ENCODE results near the gene BMI1.
A peak's percentile ranks its signal among the peaks of the same experiment; 100 is the strongest.

BMI1 gene

GRCh38 chr10:22320591-22321155, at the start of gene BMI1:
BMI1 (plus strand) TSS chr10:22321099; CDS start chr10:22326450, 5,351 bp downstream.
- H3K4me3 ChIP-seq (ENCODE audit: low read length), result peak within 1 kb of the TSS; percentile 93
- no peaks in the 10 kb centered on the region for H3K36me3 ChIP-seq (ENCODE audit: control insufficient read depth, insufficient read depth, low read length, severe bottlenecking)
- H3K9me3 ChIP-seq (ENCODE audit: control insufficient read depth, low read length), result no peaks in the 10 kb centered on the region
- no peaks in the 10 kb centered on the region for H3K27me3 ChIP-seq (replicated peaks; ENCODE audit: control insufficient read depth, insufficient read depth, low read length)
- DNase-seq (ENCODE audit: low read depth), result peak; percentile 91
- peak within 1 kb of the TSS; percentile 93 for H3K9ac ChIP-seq (ENCODE audit: low read length)
- peaks cover 41% of the 10 kb centered on the region for H3K4me1 ChIP-seq (ENCODE audit: control insufficient read depth, insufficient read depth, low read length)

GRCh38 chr10:22271786-22272185, 49.1 kb upstream of the BMI1 start:
- H3K9ac ChIP-seq (ENCODE audit: low read length), result no peak overlapping the region
- H3K36me3 ChIP-seq (ENCODE audit: control insufficient read depth, insufficient read depth, low read length, severe bottlenecking), result no peaks in the 10 kb centered on the region
- no peak for DNase-seq (ENCODE audit: low read depth)
- H3K4me1 ChIP-seq (ENCODE audit: control insufficient read depth, insufficient read depth, low read length), result no peaks in the 10 kb centered on the region
- H3K27me3 ChIP-seq (replicated peaks; ENCODE audit: control insufficient read depth, insufficient read depth, low read length), result no peaks in the 10 kb centered on the region
- no peak overlapping the region for H3K4me3 ChIP-seq (ENCODE audit: low read length)
- H3K9me3 ChIP-seq (ENCODE audit: control insufficient read depth, low read length), result no peaks in the 10 kb centered on the region

GRCh38 chr10:22278441-22278782, 42.5 kb upstream of the BMI1 start:
- no peaks in the 10 kb centered on the region for H3K9me3 ChIP-seq (ENCODE audit: control insufficient read depth, low read length)
- H3K36me3 ChIP-seq (ENCODE audit: control insufficient read depth, insufficient read depth, low read length, severe bottlenecking), result no peaks in the 10 kb centered on the region
- no peak for DNase-seq (ENCODE audit: low read depth)
- H3K4me1 ChIP-seq (ENCODE audit: control insufficient read depth, insufficient read depth, low read length), result no peaks in the 10 kb centered on the region
- peaks cover 4% of the 10 kb centered on the region for H3K27me3 ChIP-seq (replicated peaks; ENCODE audit: control insufficient read depth, insufficient read depth, low read length)
- no peak overlapping the region for H3K4me3 ChIP-seq (ENCODE audit: low read length)
- H3K9ac ChIP-seq (ENCODE audit: low read length), result no peak overlapping the region

- no peaks in the 10 kb centered on the region for H3K36me3 ChIP-seq (ENCODE audit: control insufficient read depth, insufficient read depth, low read length, severe bottlenecking)
- no peaks in the 10 kb centered on the region for H3K9me3 ChIP-seq (ENCODE audit: control insufficient read depth, low read length)
- no peak for DNase-seq (ENCODE audit: low read depth)
- H3K9ac ChIP-seq (ENCODE audit: low read length), result no peak overlapping the region
- H3K27me3 ChIP-seq (replicated peaks; ENCODE audit: control insufficient read depth, insufficient read depth, low read length), result peaks cover 4% of the 10 kb centered on the region
- H3K4me3 ChIP-seq (ENCODE audit: low read length), result no peak overlapping the region
- H3K4me1 ChIP-seq (ENCODE audit: control insufficient read depth, insufficient read depth, low read length), result no peaks in the 10 kb centered on the region
Measured at GRCh38 chr10:22280078-22280477, 40.8 kb upstream of the BMI1 start.

- no peaks in the 10 kb centered on the region for H3K36me3 ChIP-seq (ENCODE audit: control insufficient read depth, insufficient read depth, low read length, severe bottlenecking)
- no peaks in the 10 kb centered on the region for H3K4me1 ChIP-seq (ENCODE audit: control insufficient read depth, insufficient read depth, low read length)
- no peak for DNase-seq (ENCODE audit: low read depth)
- H3K4me3 ChIP-seq (ENCODE audit: low read length), result no peak overlapping the region
- peaks cover 3% of the 10 kb centered on the region for H3K27me3 ChIP-seq (replicated peaks; ENCODE audit: control insufficient read depth, insufficient read depth, low read length)
- no peak overlapping the region for H3K9ac ChIP-seq (ENCODE audit: low read length)
- H3K9me3 ChIP-seq (ENCODE audit: control insufficient read depth, low read length), result peaks cover 6% of the 10 kb centered on the region
Measured at GRCh38 chr10:22285130-22285529, 35.8 kb upstream of the BMI1 start.

- Histone ChIP-seq H3K9me3 (ENCODE audit: control insufficient read depth, low read length) (peaks cover 10% of the 10 kb centered on the region), H3K9ac (ENCODE audit: low read length) (no peak overlapping the region), H3K4me3 (ENCODE audit: low read length) (no peak overlapping the region), H3K27me3 (replicated peaks; ENCODE audit: control insufficient read depth, insufficient read depth, low read length) (peaks cover 5% of the 10 kb centered on the region), H3K36me3 (ENCODE audit: control insufficient read depth, insufficient read depth, low read length, severe bottlenecking) (no peaks in the 10 kb centered on the region), H3K4me1 (ENCODE audit: control insufficient read depth, insufficient read depth, low read length) (no peaks in the 10 kb centered on the region)
- DNase-seq (ENCODE audit: low read depth), result no peak
Measured at GRCh38 chr10:22293747-22294404, 27.0 kb upstream of the BMI1 start.

GRCh38 chr10:22294694-22295093, 26.2 kb upstream of the BMI1 start:
- no peak overlapping the region for H3K9ac ChIP-seq (ENCODE audit: low read length)
- no peak overlapping the region for H3K4me3 ChIP-seq (ENCODE audit: low read length)
- no peak for DNase-seq (ENCODE audit: low read depth)

GRCh38 chr10:22301193-22301592, 19.7 kb upstream of the BMI1 start:
- Histone ChIP-seq H3K9ac (ENCODE audit: low read length) (no peak overlapping the region), H3K9me3 (ENCODE audit: control insufficient read depth, low read length) (no peaks in the 10 kb centered on the region), H3K27me3 (replicated peaks; ENCODE audit: control insufficient read depth, insufficient read depth, low read length) (peaks cover under 1% of the 10 kb centered on the region), H3K4me1 (ENCODE audit: control insufficient read depth, insufficient read depth, low read length) (no peaks in the 10 kb centered on the region), H3K36me3 (ENCODE audit: control insufficient read depth, insufficient read depth, low read length, severe bottlenecking) (no peaks in the 10 kb centered on the region), H3K4me3 (ENCODE audit: low read length) (no peak overlapping the region)
- no peak for DNase-seq (ENCODE audit: low read depth)

More at GRCh38 chr10:22294694-22295093, 26.2 kb upstream of the BMI1 start:
- H3K36me3 ChIP-seq (ENCODE audit: control insufficient read depth, insufficient read depth, low read length, severe bottlenecking), result no peaks in the 10 kb centered on the region
- peaks cover 5% of the 10 kb centered on the region for H3K27me3 ChIP-seq (replicated peaks; ENCODE audit: control insufficient read depth, insufficient read depth, low read length)
- peaks cover 8% of the 10 kb centered on the region for H3K9me3 ChIP-seq (ENCODE audit: control insufficient read depth, low read length)
- no peaks in the 10 kb centered on the region for H3K4me1 ChIP-seq (ENCODE audit: control insufficient read depth, insufficient read depth, low read length)

- H3K9me3 ChIP-seq (ENCODE audit: control insufficient read depth, low read length), result no peaks in the 10 kb centered on the region
- no peak for DNase-seq (ENCODE audit: low read depth)
Measured at GRCh38 chr10:22303461-22303860, 17.4 kb upstream of the BMI1 start.

GRCh38 chr10:22305721-22306120, 15.2 kb upstream of the BMI1 start:
- Histone ChIP-seq H3K4me1 (ENCODE audit: control insufficient read depth, insufficient read depth, low read length) (peaks cover 3% of the 10 kb centered on the region), H3K9ac (ENCODE audit: low read length) (no peak overlapping the region), H3K27me3 (replicated peaks; ENCODE audit: control insufficient read depth, insufficient read depth, low read length) (no peaks in the 10 kb centered on the region), H3K4me3 (ENCODE audit: low read length) (no peak overlapping the region), H3K9me3 (ENCODE audit: control insufficient read depth, low read length) (no peaks in the 10 kb centered on the region), H3K36me3 (ENCODE audit: control insufficient read depth, insufficient read depth, low read length, severe bottlenecking) (no peaks in the 10 kb centered on the region)
- no peak for DNase-seq (ENCODE audit: low read depth)

More at GRCh38 chr10:22303461-22303860, 17.4 kb upstream of the BMI1 start:
- no peak overlapping the region for H3K4me3 ChIP-seq (ENCODE audit: low read length)
- H3K36me3 ChIP-seq (ENCODE audit: control insufficient read depth, insufficient read depth, low read length, severe bottlenecking), result no peaks in the 10 kb centered on the region
- peaks cover 2% of the 10 kb centered on the region for H3K4me1 ChIP-seq (ENCODE audit: control insufficient read depth, insufficient read depth, low read length)
- H3K27me3 ChIP-seq (replicated peaks; ENCODE audit: control insufficient read depth, insufficient read depth, low read length), result no peaks in the 10 kb centered on the region
- H3K9ac ChIP-seq (ENCODE audit: low read length), result no peak overlapping the region

- no peaks in the 10 kb centered on the region for H3K27me3 ChIP-seq (replicated peaks; ENCODE audit: control insufficient read depth, insufficient read depth, low read length)
- H3K9me3 ChIP-seq (ENCODE audit: control insufficient read depth, low read length), result no peaks in the 10 kb centered on the region
- no peaks in the 10 kb centered on the region for H3K36me3 ChIP-seq (ENCODE audit: control insufficient read depth, insufficient read depth, low read length, severe bottlenecking)
- no peak overlapping the region for H3K4me3 ChIP-seq (ENCODE audit: low read length)
- H3K4me1 ChIP-seq (ENCODE audit: control insufficient read depth, insufficient read depth, low read length), result peaks cover 3% of the 10 kb centered on the region
- peak; percentile 32 for DNase-seq (ENCODE audit: low read depth)
- no peak overlapping the region for H3K9ac ChIP-seq (ENCODE audit: low read length)
Measured at GRCh38 chr10:22308390-22308789, 12.5 kb upstream of the BMI1 start.
